ENCODE data around the gene SEMA3D.

Gene SEMA3D

GRCh38 chr7:85159003-85159402, 27.9 kb downstream of the SEMA3D start:
- DNase-seq (ENCODE audit: insufficient read length, low spot score): no peak
- no peak for FAIRE-seq
- TF ChIP-seq, protein P1, sequence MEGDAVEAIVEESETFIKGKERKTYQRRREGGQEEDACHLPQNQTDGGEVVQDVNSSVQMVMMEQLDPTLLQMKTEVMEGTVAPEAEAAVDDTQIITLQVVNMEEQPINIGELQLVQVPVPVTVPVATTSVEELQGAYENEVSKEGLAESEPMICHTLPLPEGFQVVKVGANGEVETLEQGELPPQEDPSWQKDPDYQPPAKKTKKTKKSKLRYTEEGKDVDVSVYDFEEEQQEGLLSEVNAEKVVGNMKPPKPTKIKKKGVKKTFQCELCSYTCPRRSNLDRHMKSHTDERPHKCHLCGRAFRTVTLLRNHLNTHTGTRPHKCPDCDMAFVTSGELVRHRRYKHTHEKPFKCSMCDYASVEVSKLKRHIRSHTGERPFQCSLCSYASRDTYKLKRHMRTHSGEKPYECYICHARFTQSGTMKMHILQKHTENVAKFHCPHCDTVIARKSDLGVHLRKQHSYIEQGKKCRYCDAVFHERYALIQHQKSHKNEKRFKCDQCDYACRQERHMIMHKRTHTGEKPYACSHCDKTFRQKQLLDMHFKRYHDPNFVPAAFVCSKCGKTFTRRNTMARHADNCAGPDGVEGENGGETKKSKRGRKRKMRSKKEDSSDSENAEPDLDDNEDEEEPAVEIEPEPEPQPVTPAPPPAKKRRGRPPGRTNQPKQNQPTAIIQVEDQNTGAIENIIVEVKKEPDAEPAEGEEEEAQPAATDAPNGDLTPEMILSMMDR (IDR thresholded peaks at IDR 0.05; ENCODE audit: insufficient read depth, missing control alignments): no peak

GRCh38 chr7:85156661-85157208, 30.1 kb downstream of the SEMA3D start:
- no peak for DNase-seq (ENCODE audit: insufficient read length, low spot score)
- TF ChIP-seq, protein P1 (IDR thresholded peaks at IDR 0.05; ENCODE audit: insufficient read depth, missing control alignments): no peak
- no peak for FAIRE-seq

GRCh38 chr7:85154282-85154937, 32.4 kb downstream of the SEMA3D start:
- no peak for DNase-seq (ENCODE audit: insufficient read length, low spot score)
- no peak for FAIRE-seq
- TF ChIP-seq, protein P1 (IDR thresholded peaks at IDR 0.05; ENCODE audit: insufficient read depth, missing control alignments): no peak

GRCh38 chr7:85153715-85154114, 33.1 kb downstream of the SEMA3D start:
- TF ChIP-seq, protein P1 (IDR thresholded peaks at IDR 0.05; ENCODE audit: insufficient read depth, missing control alignments): no peak
- FAIRE-seq: no peak

DNA sequence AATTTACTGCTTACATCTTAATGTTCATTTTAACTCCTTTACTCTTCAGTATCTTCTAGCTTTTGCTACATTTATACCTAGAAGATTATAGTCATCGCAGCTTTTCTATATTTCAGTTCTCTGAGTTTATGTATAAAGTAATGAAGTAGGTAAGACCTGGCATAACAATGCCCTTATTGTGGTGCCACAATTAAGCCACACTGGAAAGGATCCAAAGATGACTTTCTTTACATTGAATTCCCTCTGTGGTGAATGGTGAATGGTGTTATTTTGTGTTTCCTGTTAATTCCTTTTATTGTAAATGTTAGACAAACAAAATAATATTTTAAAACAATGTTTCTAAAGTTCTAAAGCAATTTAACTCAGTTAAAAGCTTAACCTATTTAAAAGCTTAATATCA, 36.2 kb downstream of the SEMA3D start:
- FAIRE-seq (no peak), DNase-seq (ENCODE audit: insufficient read length, low spot score) (no peak)
- TF ChIP-seq, protein P1 (IDR thresholded peaks at IDR 0.05; ENCODE audit: insufficient read depth, missing control alignments): no peak

More at GRCh38 chr7:85153715-85154114, 33.1 kb downstream of the SEMA3D start:
- DNase-seq (ENCODE audit: insufficient read length, low spot score): no peak

GRCh38 chr7:85144771-85145170, 42.1 kb downstream of the SEMA3D start:
- FAIRE-seq (no peak), DNase-seq (ENCODE audit: insufficient read length, low spot score) (no peak)
- TF ChIP-seq, protein P1 (IDR thresholded peaks at IDR 0.05; ENCODE audit: insufficient read depth, missing control alignments): no peak

- FAIRE-seq: no peak
- TF ChIP-seq, protein P1 (IDR thresholded peaks at IDR 0.05; ENCODE audit: insufficient read depth, missing control alignments): no peak
Observed at GRCh38 chr7:85135977-85136376, 50.9 kb downstream of the SEMA3D start.

More at GRCh38 chr7:85135977-85136376, 50.9 kb downstream of the SEMA3D start:
- DNase-seq (ENCODE audit: insufficient read length, low spot score): no peak

Data from D721Med (cell line).